ENCODE data around the gene ELOVL6. TPM values are rescaled to one million over a fixed set of nuclear protein-coding genes. Genes with fewer than 3 reads are reported as not detected.
"Not testable (repeated sequence)": the region's sequence is repeated elsewhere in the genome, so short reads cannot be mapped to it uniquely, and the experiment has no call there.

The ELOVL6 gene
- polyA plus RNA-seq, 3 donors: 31.7 to 35.3 (median 31.9) TPM

- no peak for DNase-seq
Measured at GRCh38 chr4:110164251-110164650, 34.2 kb downstream of the ELOVL6 start.

- DNase-seq: no peak
Measured at GRCh38 chr4:110163327-110164069, 34.9 kb downstream of the ELOVL6 start.

GRCh38 chr4:110160618-110161017, 37.8 kb downstream of the ELOVL6 start:
- no peak for DNase-seq

GRCh38 chr4:110159541-110159940, 38.9 kb downstream of the ELOVL6 start:
- no peak for DNase-seq

GRCh38 chr4:110157580-110157979, 40.8 kb downstream of the ELOVL6 start:
- no peak for DNase-seq

- DNase-seq: not testable (repeated sequence)
Measured at GRCh38 chr4:110157166-110157565, 41.2 kb downstream of the ELOVL6 start.

- no peak for DNase-seq
Measured at GRCh38 chr4:110156442-110156841, 42.0 kb downstream of the ELOVL6 start.

GRCh38 chr4:110155654-110156053, 42.8 kb downstream of the ELOVL6 start:
- DNase-seq: no peak

GRCh38 chr4:110154582-110154981, 43.8 kb downstream of the ELOVL6 start:
- no peak for DNase-seq

- no peak for DNase-seq
Measured at GRCh38 chr4:110152386-110152785, 46.0 kb downstream of the ELOVL6 start.

GRCh38 chr4:110149089-110149488, 49.3 kb downstream of the ELOVL6 start:
- no peak for DNase-seq

- no peak for DNase-seq
Measured at GRCh38 chr4:110142461-110142860, 56.0 kb downstream of the ELOVL6 start.

- DNase-seq: no peak
Measured at GRCh38 chr4:110139815-110140214, 58.6 kb downstream of the ELOVL6 start.

GRCh38 chr4:110139111-110139510, 59.3 kb downstream of the ELOVL6 start:
- DNase-seq: no peak

- DNase-seq: no peak
Measured at GRCh38 chr4:110138551-110138950, 59.9 kb downstream of the ELOVL6 start.

- no peak for DNase-seq
Measured at GRCh38 chr4:110137829-110138228, 60.6 kb downstream of the ELOVL6 start.

GRCh38 chr4:110135523-110135922, 62.9 kb downstream of the ELOVL6 start:
- DNase-seq: no peak

- no peak for DNase-seq
Measured at GRCh38 chr4:110135076-110135475, 63.3 kb downstream of the ELOVL6 start.

GRCh38 chr4:110134269-110134869, 64.0 kb downstream of the ELOVL6 start:
- no peak for DNase-seq

GRCh38 chr4:110132816-110133719, 65.3 kb downstream of the ELOVL6 start:
- DNase-seq: no peak

GRCh38 chr4:110131916-110132315, 66.5 kb downstream of the ELOVL6 start:
- DNase-seq: no peak

GRCh38 chr4:110130576-110131358, 67.6 kb downstream of the ELOVL6 start:
- DNase-seq: no peak
